Tibial nerve (tissue), 4 donors: ENCODE data around the gene MRPS34. TPM values are rescaled to one million over a fixed set of nuclear protein-coding genes. Genes with fewer than 3 reads are reported as not detected.

Experiments
- DNase-seq, 2 donors: peaks; one replicate each; pipeline ENCODE4 v3.0.0-alpha.2; 2019; ENCODE audit warnings: low spot score in 2 of 2
- H3K27ac ChIP-seq, 4 donors: fragments of 200-600 bp; sonication (generic) in 3 of 4; one replicate each; pipeline ENCODE4 v1.5.1; 2017 to 2019; ENCODE audit warnings: mild to moderate bottlenecking in 1 of 4
- H3K27me3 ChIP-seq, 2 donors: fragments of 200-600 bp; sonication (generic) in 1 of 2; one replicate each; pipeline versions ENCODE4 v1.5.1 to v1.6.0; 2017 to 2019
- H3K36me3 ChIP-seq, 3 donors: fragments of 200-600 bp; sonication (generic); one replicate each; pipeline ENCODE4 v1.5.1; 2018 to 2019
- H3K4me1 ChIP-seq, 4 donors: fragments of 200-600 bp; sonication (generic) in 3 of 4; one replicate each; pipeline ENCODE4 v1.5.1; 2017 to 2019
- H3K4me3 ChIP-seq, 4 donors: fragments of 200-600 bp; sonication (generic) in 3 of 4; one replicate each; pipeline ENCODE4 v1.5.1; 2017 to 2019; ENCODE audit warnings: mild to moderate bottlenecking in 1 of 4, moderate library complexity in 1 of 4
- H3K9me3 ChIP-seq, 4 donors: fragments of 200-600 bp; sonication (generic) in 3 of 4; one replicate each; pipeline ENCODE4 v1.5.1; 2017 to 2019
- CTCF ChIP-seq, 5 experiments: fragments of 200-600 bp in 3 of 5; fragments of 450-650 bp in 2 of 5; sonication (generic) in 3 of 5; IDR thresholded peaks; one replicate each; pipeline ENCODE4 v1.5.1; 2016 to 2019; ENCODE audit warnings: antibody characterized with exemption in 5 of 5, mild to moderate bottlenecking in 3 of 5, moderate library complexity in 2 of 5
- EP300 ChIP-seq, 2 donors: sonication (generic); formaldehyde crosslinking; IDR thresholded peaks; one replicate each; pipeline ENCODE4 v1.6.1; 2017; ENCODE audit warnings: antibody characterized with exemption in 2 of 2, mild to moderate bottlenecking in 1 of 2
- POLR2A ChIP-seq, 2 donors: fragments of 450-650 bp; IDR thresholded peaks; one replicate each; pipeline ENCODE4 v1.6.1; 2017; ENCODE audit warnings: antibody characterized with exemption in 2 of 2, mild to moderate bottlenecking in 2 of 2, moderate library complexity in 2 of 2
- WGBS, 2 donors: methylation state at CpG; one replicate each; pipeline ENCODE4 v1.1.5; 2018; 5-methylcytosine and 5-hydroxymethylcytosine counted together
- total RNA-seq, 4 donors: library from RNA; depleted of rRNA; stranded (reverse); fragments of >200 nt; gene quantifications; one replicate each; pipeline ENCODE4 v1.1.0, GENCODE V29; 2016

Gene MRPS34
- total RNA-seq, 4 donors from 2014 or later, result 58.1 to 121 (median 81.0) TPM

DNA sequence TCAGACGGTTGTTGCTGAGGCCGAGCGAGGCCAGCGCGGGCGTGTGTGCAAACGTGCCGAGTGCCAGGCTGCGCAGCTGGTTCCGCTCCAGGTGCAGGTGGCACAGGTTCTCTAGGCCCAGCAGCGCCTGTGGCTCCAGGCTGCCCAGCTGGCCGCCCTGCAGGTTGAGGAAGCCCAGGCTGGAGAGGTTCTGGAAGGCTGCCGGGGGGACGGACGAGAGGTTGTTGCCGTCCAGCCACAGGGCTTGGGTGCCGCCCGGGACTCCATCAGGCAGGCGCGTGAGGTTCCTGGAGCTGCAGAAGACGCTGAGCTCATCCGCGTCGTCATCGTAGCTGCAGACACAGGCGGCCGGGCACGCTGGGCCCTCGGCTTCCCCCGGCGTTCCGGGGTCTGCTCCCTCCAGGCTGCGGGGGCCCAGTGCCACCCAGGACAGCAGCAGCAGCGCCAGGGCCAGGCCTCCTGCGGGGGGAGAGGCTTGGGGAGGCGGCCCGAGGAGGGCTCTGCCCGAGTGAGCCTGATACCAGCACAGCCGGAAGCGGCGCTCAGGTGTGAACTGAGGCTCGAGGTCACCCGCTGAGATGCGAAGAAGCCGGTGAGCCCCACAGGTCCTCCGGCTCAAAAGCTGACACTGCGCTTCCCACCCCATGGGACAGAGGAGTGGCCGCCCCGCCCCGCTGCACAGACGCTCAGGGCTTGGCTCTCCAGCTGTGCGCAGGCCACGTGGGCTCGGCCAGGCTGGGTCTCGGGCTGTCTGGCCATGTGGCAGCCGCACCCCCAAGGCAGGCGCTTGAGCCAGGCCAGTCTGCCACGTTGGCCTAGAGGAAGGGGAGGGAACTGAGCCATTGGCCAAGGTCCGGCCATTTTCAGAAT is 19.2 kb upstream of the MRPS34 start:
- WGBS, 2 donors, result 87% methylated on average over 41 to 48 of the region's 59 CpGs
- Histone ChIP-seq H3K9me3 (peaks cover 0 to 1% (median 0%) of the 10 kb centered on the region in 4 donors), H3K4me3 (no peak overlapping the region), H3K27me3 (no peaks in the 10 kb centered on the region), H3K36me3 (peaks cover 0 to 68% (median 6%) of the 10 kb centered on the region in 3 donors), H3K4me1 (peaks cover 0 to 21% (median 0%) of the 10 kb centered on the region in 4 donors), H3K27ac (no peak overlapping the region)
- TF ChIP-seq EP300 (IDR thresholded peaks at IDR 0.05) (no peak), CTCF (IDR thresholded peaks at IDR 0.05) (no peak), POLR2A (IDR thresholded peaks at IDR 0.05) (no peak)
- DNase-seq, result no peak

GRCh38 chr16:1791256-1791942 is 18.5 kb upstream of the MRPS34 start:
- Histone ChIP-seq H3K36me3 (peaks cover 0 to 76% (median 6%) of the 10 kb centered on the region in 3 donors), H3K27ac (no peak overlapping the region), H3K4me1 (peaks cover 0 to 24% (median 0%) of the 10 kb centered on the region in 4 donors), H3K4me3 (no peak overlapping the region), H3K27me3 (no peaks in the 10 kb centered on the region), H3K9me3 (no peaks in the 10 kb centered on the region)
- no peak for DNase-seq
- TF ChIP-seq EP300 (IDR thresholded peaks at IDR 0.05), result no peak
- no peak for TF ChIP-seq POLR2A (IDR thresholded peaks at IDR 0.05)
- TF ChIP-seq CTCF (IDR thresholded peaks at IDR 0.05), result no peak
- WGBS, 2 donors, result 89 to 94% methylated on average over 11 to 25 of the region's 53 CpGs

DNA sequence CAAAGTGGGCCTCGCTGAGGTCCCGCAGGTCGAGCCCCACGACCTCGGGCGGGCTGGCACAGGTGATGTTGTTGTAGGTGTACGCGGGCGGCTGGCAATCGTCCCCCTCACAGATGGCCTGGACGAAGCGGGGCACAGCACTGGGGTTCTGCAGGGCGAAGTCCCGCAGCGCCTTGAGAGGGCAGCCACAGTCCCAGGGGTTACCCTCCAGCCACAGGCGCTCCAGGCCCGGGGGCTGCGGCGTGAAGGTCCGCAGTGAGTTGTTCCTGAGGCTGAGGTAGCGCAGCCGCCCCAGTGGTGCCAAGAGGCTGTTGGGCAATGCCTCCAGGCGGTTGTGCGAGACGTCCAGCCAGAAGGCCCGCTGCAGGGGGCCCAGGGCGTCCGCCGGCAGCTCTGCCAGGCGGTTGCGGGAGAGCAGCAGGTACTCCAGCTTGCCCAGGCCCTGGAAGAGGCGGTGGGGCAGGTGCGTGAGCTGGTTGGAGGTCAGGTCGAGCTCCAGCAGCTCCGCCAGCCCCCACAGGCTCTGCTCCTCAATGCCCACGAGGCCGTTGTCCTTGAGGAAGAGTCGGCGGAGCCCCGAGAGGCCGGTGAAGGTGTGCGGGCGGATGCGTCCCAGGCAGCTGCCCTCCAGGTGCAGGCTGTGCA is 17.8 kb upstream of the MRPS34 start:
- H3K27me3 ChIP-seq, result no peaks in the 10 kb centered on the region
- H3K4me1 ChIP-seq, result peaks cover 0 to 31% (median 0%) of the 10 kb centered on the region in 4 donors
- WGBS, 2 donors, result 86 to 95% methylated on average over 15 to 27 of the region's 44 CpGs
- H3K36me3 ChIP-seq, result peaks cover 0 to 83% (median 6%) of the 10 kb centered on the region in 3 donors
- TF ChIP-seq EP300 (IDR thresholded peaks at IDR 0.05) (no peak), CTCF (IDR thresholded peaks at IDR 0.05) (no peak), POLR2A (IDR thresholded peaks at IDR 0.05) (no peak)
- H3K27ac ChIP-seq, result no peak overlapping the region
- no peak for DNase-seq
- H3K4me3 ChIP-seq, result no peak overlapping the region
- H3K9me3 ChIP-seq, result no peaks in the 10 kb centered on the region

DNA sequence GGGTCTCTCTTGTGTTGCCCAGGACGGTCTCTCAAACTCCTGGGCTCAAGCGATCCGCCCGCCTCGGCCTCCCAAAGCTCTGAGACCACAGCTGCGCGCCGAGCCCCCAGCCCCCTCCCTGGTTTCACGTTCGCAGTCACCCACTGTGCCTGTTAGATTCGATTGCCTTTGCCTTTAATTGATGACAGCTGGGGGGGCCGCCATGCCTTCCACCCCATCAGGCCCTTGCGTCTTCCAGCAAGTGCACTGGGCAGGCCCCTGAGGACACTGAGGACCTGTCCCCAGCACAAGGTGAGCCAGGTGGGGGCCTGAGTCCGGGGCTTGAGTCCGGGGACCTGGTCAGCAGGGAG is 17.3 kb upstream of the MRPS34 start:
- 91 to 93% methylated on average over 13 to 15 of the region's 15 CpGs for WGBS, 2 donors
- H3K36me3 ChIP-seq, result peaks cover 0 to 84% (median 6%) of the 10 kb centered on the region in 3 donors
- H3K27me3 ChIP-seq, result no peaks in the 10 kb centered on the region
- DNase-seq, result no peak
- H3K4me1 ChIP-seq, result peaks cover 0 to 36% (median 3%) of the 10 kb centered on the region in 4 donors
- TF ChIP-seq CTCF (IDR thresholded peaks at IDR 0.05), result no peak
- no peak for TF ChIP-seq EP300 (IDR thresholded peaks at IDR 0.05)
- no peak for TF ChIP-seq POLR2A (IDR thresholded peaks at IDR 0.05)
- H3K27ac ChIP-seq, result no peak overlapping the region
- H3K9me3 ChIP-seq, result no peaks in the 10 kb centered on the region
- H3K4me3 ChIP-seq, result no peak overlapping the region
